H4 (cell line): ENCODE results near the gene IGFL2. TPM values are rescaled to one million over a fixed set of nuclear protein-coding genes. Genes with fewer than 3 reads are reported as not detected.
"Not testable (repeated sequence)": the region's sequence is repeated elsewhere in the genome, so short reads cannot be mapped to it uniquely, and the experiment has no call there.

ENCODE experiments used
- DNase-seq: peaks from one replicate; pipeline ENCODE4 v3.0.0-alpha.2; 2015; ENCODE audit warnings: low spot score
- total RNA-seq: library from RNA; depleted of rRNA; stranded (reverse); fragments of >200 nt; shearing (Covaris generic); gene quantifications from 2 replicates; pipeline ENCODE4 v1.2.3, GENCODE V29; 2014; rRNA removed

Gene IGFL2
- total RNA-seq, result not detected in 2 replicates

- no peak for DNase-seq
Observed at GRCh38 chr19:46147791-46148288, at the start of gene IGFL2. IGFL2 (plus strand) TSS chr19:46148238; CDS start chr19:46148279, 41 bp downstream.

DNA sequence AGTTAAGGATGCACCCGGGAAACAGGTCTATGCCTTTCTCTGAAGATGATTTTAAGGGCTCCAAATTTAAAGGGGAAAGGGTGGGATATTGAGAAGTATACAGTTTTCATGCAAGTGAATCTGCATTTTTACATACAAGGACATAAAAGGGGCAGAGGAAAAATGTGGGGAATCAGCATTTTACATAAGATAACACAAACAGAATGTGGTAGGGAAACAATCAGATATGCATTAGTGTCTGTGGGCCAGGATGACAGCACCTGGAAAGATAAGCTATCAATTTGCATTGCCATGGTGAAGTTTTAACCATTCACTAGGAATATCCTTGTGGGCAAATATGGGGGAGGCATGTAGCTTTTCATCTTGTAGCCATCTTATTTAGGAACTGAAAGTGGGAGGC is 47.7 kb upstream of the IGFL2 start:
- DNase-seq, result no peak

DNA sequence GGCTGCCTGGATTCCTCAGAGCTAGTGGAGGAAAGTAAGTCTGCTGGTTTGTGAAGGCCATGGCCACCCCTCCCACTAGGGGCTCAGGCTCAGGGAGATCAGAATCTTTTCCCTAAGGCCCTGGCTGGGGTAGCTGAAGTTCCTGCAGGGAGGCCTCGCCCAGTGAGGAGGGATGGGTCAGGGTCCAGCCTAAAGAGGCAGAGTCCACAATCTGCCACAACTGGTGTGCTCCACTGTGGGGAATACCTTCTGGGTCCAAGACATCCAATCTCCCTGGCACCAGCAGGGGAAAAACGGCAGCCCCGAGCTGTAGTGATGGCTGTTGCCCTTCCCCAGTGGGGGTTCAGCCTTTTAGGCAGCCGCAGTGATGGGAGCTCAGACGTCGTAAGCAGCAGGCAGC is 46.7 kb upstream of the IGFL2 start:
- no peak for DNase-seq

DNA sequence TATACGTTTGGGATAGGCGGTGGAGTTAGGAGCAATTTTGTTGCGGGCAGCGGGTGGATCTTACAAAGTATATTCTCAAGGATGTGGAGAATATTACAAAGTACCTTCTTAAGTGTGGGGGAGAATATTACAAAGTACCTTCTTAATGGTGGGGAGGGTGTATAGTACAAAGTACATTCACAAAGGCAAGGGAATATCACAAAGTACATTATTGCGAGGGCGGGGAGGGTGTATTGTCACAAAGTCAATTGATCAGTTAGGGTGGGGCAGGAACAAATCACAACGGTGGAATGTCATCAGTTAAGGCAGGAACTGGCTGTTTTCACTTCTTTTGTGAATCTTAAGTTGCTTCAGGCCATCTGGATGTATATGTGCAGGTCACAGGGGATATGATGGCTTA is 45.7 kb upstream of the IGFL2 start:
- not testable (repeated sequence) for DNase-seq

- peak; percentile 53 for DNase-seq
Observed at GRCh38 chr19:46107371-46107770, 40.7 kb upstream of the IGFL2 start.

DNA sequence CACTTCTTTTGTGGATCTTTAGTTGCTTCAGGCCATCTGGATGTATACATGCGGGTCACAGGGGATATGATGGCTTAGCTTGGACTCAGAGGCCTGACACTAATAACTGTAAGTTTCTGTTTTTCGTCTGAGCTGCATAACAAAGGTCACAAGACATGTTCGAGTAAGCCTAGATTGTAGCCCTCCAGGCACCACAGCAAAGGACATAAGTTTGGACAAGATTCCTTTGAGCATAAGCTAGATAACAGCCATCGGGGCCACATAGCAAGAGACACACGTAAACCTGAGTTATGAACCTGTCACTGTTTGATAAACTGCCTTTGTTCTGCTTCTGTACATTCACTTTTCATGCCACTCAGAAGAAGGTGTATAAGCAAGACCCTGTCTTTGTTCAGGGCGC is 38.2 kb upstream of the IGFL2 start:
- DNase-seq, result no peak

GRCh38 chr19:46111376-46111775 is 36.7 kb upstream of the IGFL2 start:
- DNase-seq, result no peak

DNA sequence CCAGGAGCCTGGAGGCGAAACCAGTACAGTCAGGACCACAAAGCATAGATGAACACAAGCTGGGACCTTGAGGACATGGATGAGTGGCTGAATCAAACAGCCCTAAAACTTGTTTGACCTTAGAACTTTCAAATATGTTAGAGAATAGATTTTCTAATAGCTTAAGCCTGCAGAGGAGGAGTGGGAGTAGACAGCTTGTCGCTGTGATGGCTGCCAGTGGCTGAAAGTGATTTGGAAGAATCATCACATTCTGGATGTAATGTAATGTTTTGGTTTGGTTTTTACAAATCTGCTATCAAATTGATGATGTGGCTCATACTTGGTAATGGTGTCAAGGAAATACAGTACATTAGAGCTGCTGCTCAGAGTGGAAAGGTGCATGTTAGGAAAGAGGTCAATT is 35.5 kb upstream of the IGFL2 start:
- no peak for DNase-seq

DNA sequence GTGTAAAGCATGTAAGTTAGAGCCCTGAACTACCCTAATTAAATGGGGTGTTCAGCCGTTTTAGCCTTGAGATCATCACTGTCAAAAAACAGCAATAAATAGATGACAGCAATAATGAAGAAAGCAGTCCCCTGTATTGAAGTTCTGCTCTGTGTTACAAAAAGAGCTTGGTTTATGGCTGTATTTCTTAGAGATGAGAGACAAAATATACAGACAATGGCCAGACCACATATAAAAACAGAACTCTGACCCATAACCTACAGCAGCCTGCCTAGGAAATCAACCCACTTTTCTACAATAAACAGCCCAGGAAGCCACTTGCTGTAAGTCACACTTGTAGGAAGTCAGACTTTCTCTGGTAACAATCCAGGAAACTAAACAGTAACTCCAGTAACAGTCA is 34.3 kb upstream of the IGFL2 start:
- no peak for DNase-seq

DNA sequence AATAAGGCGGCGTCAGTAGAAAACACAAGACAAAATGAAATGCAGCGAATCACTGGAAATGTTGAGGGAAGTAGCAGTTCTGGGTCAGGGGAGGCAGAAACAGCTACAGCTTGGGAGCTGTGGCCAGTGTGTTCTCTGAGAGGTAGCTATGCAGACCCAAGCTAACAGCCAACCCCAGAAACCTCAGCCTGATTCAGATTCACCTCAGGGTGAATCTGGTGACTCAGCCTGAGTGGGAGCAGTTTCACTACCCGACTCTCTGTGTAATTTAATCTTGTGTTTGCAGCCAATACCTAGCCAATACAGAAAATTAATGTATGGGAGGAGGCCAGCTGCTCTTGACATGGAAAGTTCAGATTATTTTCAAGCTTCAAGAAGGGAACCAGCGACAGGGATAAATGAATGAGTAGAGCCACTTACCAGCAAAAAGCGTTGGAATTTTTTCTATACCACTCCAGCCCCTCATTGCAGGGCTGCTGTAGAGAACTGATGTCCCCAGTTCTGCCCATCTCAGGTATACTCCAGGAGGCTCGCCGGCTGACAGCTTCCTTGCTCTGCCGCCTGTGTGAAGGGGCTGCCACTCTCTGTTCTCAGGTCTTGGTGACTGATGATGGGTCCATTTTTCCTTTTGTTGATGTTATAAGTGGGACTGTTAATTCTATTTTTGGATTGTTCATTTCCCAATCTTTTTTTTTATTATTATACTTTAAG is 32.5 kb upstream of the IGFL2 start:
- DNase-seq, result peak; percentile 82

DNA sequence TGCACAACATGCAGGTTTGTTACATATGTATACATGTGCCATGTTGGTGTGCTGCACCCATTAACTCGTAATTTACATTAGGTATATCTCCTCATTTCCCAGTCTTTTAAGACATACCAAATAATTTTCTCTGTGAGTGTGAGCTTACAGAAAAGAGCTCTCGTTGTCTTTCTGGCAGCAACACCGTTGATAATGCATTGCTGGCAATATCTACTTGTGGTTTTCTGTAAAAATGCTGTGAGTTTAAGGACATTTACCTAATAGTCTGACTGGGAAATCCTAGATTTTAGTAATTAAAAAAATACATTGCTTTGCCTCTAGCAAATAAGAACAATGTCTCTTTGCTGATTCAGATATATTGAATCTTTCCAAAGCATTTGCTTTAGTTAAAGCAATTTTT is 31.9 kb upstream of the IGFL2 start:
- no peak for DNase-seq

GRCh38 chr19:46118136-46118535 is 29.9 kb upstream of the IGFL2 start:
- DNase-seq, result no peak

- DNase-seq, result no peak
Observed at GRCh38 chr19:46124638-46125115, 23.4 kb upstream of the IGFL2 start, which contains the start of gene IGFL3. IGFL3 (minus strand) TSS chr19:46124688; CDS start chr19:46124649, 39 bp downstream.

GRCh38 chr19:46125447-46125846 is 22.6 kb upstream of the IGFL2 start:
- no peak for DNase-seq

DNA sequence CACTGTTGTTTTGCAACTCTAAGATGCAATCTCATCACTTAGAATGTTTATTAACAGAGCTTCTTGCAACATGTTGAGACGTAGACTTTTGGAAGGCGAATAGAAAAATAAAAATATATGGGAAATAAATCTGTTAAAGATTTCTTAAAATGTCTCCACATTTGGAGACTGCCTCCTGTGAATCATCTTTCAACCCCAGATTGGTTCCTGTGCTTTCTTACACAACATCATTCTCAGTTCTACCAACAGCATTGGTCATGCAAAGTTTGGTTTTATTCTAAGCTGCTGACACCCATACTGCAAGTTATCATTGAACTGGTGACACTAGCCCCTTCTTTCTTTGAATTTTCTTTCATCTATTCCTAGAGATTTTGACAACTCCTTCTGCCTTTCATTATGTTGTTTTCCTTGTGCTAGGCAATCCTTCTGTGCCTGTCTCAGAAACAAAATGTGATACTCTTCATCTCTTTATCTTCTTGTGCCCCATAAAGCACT is 21.9 kb upstream of the IGFL2 start:
- DNase-seq, result no peak

DNA sequence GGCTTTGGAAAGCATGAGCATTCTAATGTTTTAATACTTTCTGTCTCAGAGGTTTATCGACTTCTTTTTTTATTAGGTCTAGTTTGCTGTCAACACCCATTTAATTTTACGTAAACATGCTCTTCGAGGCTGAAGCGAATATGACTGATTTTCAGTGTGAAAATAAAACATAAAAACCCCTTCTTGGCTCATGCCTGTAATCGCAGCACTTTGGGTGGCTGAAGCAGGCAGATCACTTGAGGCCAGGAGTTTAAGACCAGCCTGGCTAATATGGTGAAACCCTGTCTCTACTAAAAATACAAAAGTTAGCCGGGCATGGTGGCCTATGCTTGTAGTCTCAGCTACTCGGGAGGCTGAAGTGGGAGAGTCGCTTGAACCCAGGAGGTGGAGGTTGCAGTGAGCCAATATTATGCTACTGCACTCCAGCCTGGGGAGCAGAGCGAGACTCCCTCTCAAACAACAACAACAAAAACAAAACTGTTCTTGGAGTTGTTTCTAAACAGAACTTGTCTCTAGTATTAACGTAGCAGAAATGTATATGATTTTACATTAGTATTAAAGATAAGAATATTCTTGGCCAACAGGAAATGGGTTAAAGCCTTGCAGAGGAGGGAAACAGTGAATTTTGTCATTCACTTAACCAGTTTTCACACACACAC is 16.4 kb upstream of the IGFL2 start:
- no peak for DNase-seq

GRCh38 chr19:46132508-46133100 is 15.4 kb upstream of the IGFL2 start:
- DNase-seq, result no peak

- DNase-seq, result peak; percentile 100
Observed at GRCh38 chr19:46133101-46133627, 14.9 kb upstream of the IGFL2 start.

DNA sequence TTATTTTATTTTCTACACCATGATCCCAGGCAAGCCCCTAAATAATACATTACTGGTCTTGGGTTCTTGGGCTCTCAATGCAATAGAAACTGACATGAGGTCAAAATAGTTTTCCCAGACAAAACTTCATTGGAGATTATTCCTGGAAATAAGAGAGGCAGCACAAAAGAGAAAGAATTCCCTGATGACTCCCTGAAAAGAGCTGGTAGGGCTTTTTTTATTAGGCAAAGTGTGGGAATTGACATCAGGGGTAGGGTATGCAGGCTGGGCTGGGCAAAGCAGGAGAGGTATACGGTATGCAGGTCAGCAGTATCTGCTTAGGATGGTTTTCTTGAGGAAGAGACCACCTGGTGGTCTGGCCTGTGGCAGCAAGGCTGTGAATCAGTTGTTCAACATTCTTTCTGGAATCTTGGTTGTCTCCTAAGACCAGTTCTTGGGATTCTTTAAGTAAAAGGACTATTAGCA is 14.2 kb upstream of the IGFL2 start:
- no peak for DNase-seq

DNA sequence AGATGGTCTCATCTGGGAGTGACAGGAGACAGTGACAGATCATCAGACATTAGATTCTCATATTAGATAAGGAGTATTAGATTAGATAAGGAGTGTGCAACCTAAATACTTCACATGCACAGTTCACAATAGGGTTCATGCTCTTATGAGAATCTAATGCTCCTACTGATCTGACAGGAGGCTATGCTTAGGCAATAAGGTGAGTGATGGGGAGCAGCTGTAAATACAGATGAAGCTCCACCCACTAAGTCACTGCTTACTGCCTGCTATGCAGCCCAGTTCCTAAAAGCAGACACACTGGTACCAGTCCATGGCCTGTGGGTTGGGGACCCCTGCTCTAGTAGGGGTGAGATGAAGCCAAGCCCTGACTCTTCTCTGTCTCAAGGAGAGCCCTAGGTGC is 13.5 kb upstream of the IGFL2 start:
- no peak for DNase-seq

DNA sequence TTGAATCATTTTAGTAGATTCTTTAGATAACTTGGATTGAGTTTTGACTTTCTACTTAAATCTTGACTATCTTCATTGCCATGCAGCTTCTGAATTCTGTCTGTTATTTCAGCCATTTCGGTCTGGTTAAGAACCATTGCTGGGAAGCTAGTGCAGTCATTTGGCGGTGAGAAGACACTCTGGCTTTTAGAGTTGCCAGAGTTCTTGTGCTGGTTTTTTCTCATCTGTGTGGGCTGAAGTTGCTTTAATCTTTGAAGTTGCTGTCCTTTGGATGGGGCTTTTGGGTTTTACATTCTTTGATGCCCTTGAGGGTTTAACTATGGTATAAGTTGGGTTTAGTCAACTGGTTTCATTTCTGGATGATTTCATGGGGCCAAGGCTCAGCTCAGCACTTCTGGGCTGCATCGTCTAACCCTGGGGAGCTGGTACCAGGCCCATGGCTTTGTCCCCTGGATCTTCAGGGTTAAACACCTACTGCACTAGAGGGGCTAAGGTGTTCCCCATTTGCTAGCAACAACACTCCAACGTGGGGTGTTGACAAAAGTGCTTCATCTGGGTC is 10.0 kb upstream of the IGFL2 start:
- DNase-seq, result no peak

GRCh38 chr19:46141421-46141820 is 6.6 kb upstream of the IGFL2 start:
- no peak for DNase-seq
